SK-N-SH (cell line): ENCODE data around the gene NIPA2.

Experiments
- CTCF ChIP-seq: fragments of 200-600 bp; sonication (generic); IDR thresholded peaks from 2 replicates; pipeline ENCODE4 v1.6.1; 2017; ENCODE audit warnings: antibody characterized with exemption, mild to moderate bottlenecking, moderate library complexity
- FOXM1 ChIP-seq: IDR thresholded peaks from 2 replicates; pipeline ENCODE4 v1.4.0; 2012; ENCODE audit warnings: low read depth, mild to moderate bottlenecking
- MEF2A ChIP-seq: IDR thresholded peaks from 2 replicates; pipeline ENCODE4 v1.4.0; 2012; ENCODE audit warnings: low read depth, borderline replicate concordance
- MXI1 ChIP-seq: IDR thresholded peaks from 2 replicates; pipeline ENCODE4 v1.6.1; 2012; ENCODE audit warnings: mild to moderate bottlenecking, low read depth, low read length, improper control_type of control experiment
- RFX5 ChIP-seq: IDR thresholded peaks from 2 replicates; pipeline ENCODE4 v1.6.1; 2012; ENCODE audit warnings: mild to moderate bottlenecking, improper control_type of control experiment, low read length
- TAF1 ChIP-seq: IDR thresholded peaks from 2 replicates; pipeline ENCODE4 v1.6.1; 2012; ENCODE audit warnings: low read depth, mild to moderate bottlenecking, low read length, moderate library complexity, borderline replicate concordance
- USF2 ChIP-seq: fragments of 150-350 bp; IDR thresholded peaks from 2 replicates; pipeline ENCODE4 v1.6.1; 2017; ENCODE audit warnings: antibody characterized with exemption, low read length, low read depth, borderline replicate concordance
- YY1 ChIP-seq: IDR thresholded peaks from 2 replicates; pipeline ENCODE4 v1.4.0; 2012; ENCODE audit warnings: low read depth, mild to moderate bottlenecking
- ZBTB33 ChIP-seq: IDR thresholded peaks from 2 replicates; pipeline ENCODE4 v1.4.0; 2012; ENCODE audit warnings: low read depth, borderline replicate concordance

GRCh38 chr15:22889146-22889818, 50.8 kb downstream of the NIPA2 start:
- no peak for TF ChIP-seq CTCF
- no peak for TF ChIP-seq TAF1
- no peak for TF ChIP-seq USF2
- no peak for TF ChIP-seq MEF2A
- TF ChIP-seq MXI1, result no peak
- TF ChIP-seq RFX5, result no peak
- no peak for TF ChIP-seq FOXM1
- TF ChIP-seq ZBTB33, result no peak
- no peak for TF ChIP-seq YY1
